ENCODE results near the gene CES1.

The CES1 gene

DNA sequence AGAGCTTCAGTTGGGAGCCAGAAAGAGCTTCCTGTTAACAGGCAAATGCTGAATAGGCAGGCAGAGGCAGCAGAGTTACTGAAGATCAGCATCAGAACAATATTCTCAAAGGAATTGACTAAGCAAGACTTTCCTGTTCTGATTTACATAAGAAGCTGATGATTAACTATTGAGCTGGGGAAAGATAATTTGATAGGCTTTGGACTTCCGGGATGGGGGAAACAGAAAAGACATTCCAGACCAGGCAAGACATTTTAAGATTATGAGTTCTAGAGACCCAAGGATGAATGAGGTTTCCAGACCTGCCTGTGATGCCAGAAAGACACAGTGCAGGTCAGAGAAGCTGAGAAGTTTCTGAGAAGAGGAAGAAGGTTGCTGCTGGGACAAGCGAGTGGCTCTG is 42.4 kb upstream of the CES1 start, which contains the start of gene CES5A:
Gene CES5A (minus strand): TSS at position 101 of the 400 bp plus-strand sequence. CDS start 152 bp downstream, outside the sequence.
- TF ChIP-seq, protein P1, sequence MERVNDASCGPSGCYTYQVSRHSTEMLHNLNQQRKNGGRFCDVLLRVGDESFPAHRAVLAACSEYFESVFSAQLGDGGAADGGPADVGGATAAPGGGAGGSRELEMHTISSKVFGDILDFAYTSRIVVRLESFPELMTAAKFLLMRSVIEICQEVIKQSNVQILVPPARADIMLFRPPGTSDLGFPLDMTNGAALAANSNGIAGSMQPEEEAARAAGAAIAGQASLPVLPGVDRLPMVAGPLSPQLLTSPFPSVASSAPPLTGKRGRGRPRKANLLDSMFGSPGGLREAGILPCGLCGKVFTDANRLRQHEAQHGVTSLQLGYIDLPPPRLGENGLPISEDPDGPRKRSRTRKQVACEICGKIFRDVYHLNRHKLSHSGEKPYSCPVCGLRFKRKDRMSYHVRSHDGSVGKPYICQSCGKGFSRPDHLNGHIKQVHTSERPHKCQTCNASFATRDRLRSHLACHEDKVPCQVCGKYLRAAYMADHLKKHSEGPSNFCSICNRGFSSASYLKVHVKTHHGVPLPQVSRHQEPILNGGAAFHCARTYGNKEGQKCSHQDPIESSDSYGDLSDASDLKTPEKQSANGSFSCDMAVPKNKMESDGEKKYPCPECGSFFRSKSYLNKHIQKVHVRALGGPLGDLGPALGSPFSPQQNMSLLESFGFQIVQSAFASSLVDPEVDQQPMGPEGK (CRISPR knock-in tag; IDR thresholded peaks at IDR 0.05; ENCODE audit: borderline replicate concordance), result no peak
- TF ChIP-seq BACH2 (CRISPR knock-in tag; IDR thresholded peaks at IDR 0.05; ENCODE audit: borderline replicate concordance), result no peak
- ATAC-seq, result no peak

DNA sequence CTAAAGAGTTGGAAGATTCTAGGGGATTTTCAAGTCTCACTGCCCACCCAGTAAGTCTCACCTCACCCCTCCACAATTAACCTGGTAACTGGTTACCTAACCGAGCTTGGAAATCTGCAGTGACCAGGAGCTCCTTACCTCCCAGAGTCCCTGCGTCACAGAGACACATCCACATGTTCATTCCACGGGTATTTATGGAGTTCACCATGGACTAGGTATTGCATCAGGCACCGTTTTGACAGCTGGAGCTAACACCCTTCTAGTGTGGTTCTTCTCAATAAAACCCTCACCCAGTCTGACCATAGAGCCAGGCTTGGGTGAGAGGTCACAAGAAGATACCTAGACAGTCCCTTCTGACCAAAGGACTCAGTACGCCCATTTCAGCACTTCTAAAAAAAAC is 40.2 kb upstream of the CES1 start:
- no peak for ATAC-seq
- TF ChIP-seq, protein P2, sequence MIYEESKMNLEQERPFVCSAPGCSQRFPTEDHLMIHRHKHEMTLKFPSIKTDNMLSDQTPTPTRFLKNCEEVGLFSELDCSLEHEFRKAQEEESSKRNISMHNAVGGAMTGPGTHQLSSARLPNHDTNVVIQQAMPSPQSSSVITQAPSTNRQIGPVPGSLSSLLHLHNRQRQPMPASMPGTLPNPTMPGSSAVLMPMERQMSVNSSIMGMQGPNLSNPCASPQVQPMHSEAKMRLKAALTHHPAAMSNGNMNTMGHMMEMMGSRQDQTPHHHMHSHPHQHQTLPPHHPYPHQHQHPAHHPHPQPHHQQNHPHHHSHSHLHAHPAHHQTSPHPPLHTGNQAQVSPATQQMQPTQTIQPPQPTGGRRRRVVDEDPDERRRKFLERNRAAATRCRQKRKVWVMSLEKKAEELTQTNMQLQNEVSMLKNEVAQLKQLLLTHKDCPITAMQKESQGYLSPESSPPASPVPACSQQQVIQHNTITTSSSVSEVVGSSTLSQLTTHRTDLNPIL (CRISPR knock-in tag; IDR thresholded peaks at IDR 0.05; ENCODE audit: low read depth), result no peak
- TF ChIP-seq TCF4 (CRISPR knock-in tag; IDR thresholded peaks at IDR 0.05; ENCODE audit: borderline replicate concordance) (no peak), ZNF8 (CRISPR knock-in tag; IDR thresholded peaks at IDR 0.05) (no peak), PPARA (CRISPR knock-in tag; IDR thresholded peaks at IDR 0.05; ENCODE audit: borderline replicate concordance) (no peak), ZNF565 (CRISPR knock-in tag; conservative IDR thresholded peaks at IDR 0.05; ENCODE audit: low read depth) (no peak), ZNF70 (CRISPR knock-in tag; IDR thresholded peaks at IDR 0.05) (no peak), ARNTL (CRISPR knock-in tag; IDR thresholded peaks at IDR 0.05; ENCODE audit: borderline replicate concordance, low read depth) (no peak), ESRRG (CRISPR knock-in tag; IDR thresholded peaks at IDR 0.05) (no peak), SNAI2 (CRISPR knock-in tag; IDR thresholded peaks at IDR 0.05) (no peak), OSR1 (CRISPR knock-in tag; IDR thresholded peaks at IDR 0.05) (no peak), ZC3H10 (CRISPR knock-in tag; IDR thresholded peaks at IDR 0.05) (no peak), BACH2 (CRISPR knock-in tag; IDR thresholded peaks at IDR 0.05; ENCODE audit: borderline replicate concordance) (no peak), TOX (CRISPR knock-in tag; IDR thresholded peaks at IDR 0.05; ENCODE audit: borderline replicate concordance) (no peak), GLIS3 (CRISPR knock-in tag; IDR thresholded peaks at IDR 0.05) (no peak)
- TF ChIP-seq, protein P1 (CRISPR knock-in tag; IDR thresholded peaks at IDR 0.05; ENCODE audit: borderline replicate concordance), result no peak
- TF ChIP-seq, protein P3, sequence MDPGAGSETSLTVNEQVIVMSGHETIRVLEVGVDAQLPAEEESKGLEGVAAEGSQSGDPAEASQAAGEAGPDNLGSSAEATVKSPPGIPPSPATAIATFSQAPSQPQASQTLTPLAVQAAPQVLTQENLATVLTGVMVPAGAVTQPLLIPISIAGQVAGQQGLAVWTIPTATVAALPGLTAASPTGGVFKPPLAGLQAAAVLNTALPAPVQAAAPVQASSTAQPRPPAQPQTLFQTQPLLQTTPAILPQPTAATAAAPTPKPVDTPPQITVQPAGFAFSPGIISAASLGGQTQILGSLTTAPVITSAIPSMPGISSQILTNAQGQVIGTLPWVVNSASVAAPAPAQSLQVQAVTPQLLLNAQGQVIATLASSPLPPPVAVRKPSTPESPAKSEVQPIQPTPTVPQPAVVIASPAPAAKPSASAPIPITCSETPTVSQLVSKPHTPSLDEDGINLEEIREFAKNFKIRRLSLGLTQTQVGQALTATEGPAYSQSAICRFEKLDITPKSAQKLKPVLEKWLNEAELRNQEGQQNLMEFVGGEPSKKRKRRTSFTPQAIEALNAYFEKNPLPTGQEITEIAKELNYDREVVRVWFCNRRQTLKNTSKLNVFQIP (CRISPR knock-in tag; IDR thresholded peaks at IDR 0.05; ENCODE audit: borderline replicate concordance, low read depth), result no peak
- TF ChIP-seq, protein P4, sequence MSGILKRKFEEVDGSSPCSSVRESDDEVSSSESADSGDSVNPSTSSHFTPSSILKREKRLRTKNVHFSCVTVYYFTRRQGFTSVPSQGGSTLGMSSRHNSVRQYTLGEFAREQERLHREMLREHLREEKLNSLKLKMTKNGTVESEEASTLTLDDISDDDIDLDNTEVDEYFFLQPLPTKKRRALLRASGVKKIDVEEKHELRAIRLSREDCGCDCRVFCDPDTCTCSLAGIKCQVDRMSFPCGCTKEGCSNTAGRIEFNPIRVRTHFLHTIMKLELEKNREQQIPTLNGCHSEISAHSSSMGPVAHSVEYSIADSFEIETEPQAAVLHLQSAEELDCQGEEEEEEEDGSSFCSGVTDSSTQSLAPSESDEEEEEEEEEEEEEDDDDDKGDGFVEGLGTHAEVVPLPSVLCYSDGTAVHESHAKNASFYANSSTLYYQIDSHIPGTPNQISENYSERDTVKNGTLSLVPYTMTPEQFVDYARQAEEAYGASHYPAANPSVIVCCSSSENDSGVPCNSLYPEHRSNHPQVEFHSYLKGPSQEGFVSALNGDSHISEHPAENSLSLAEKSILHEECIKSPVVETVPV (CRISPR knock-in tag; IDR thresholded peaks at IDR 0.05), result no peak
- TF ChIP-seq, protein P5, sequence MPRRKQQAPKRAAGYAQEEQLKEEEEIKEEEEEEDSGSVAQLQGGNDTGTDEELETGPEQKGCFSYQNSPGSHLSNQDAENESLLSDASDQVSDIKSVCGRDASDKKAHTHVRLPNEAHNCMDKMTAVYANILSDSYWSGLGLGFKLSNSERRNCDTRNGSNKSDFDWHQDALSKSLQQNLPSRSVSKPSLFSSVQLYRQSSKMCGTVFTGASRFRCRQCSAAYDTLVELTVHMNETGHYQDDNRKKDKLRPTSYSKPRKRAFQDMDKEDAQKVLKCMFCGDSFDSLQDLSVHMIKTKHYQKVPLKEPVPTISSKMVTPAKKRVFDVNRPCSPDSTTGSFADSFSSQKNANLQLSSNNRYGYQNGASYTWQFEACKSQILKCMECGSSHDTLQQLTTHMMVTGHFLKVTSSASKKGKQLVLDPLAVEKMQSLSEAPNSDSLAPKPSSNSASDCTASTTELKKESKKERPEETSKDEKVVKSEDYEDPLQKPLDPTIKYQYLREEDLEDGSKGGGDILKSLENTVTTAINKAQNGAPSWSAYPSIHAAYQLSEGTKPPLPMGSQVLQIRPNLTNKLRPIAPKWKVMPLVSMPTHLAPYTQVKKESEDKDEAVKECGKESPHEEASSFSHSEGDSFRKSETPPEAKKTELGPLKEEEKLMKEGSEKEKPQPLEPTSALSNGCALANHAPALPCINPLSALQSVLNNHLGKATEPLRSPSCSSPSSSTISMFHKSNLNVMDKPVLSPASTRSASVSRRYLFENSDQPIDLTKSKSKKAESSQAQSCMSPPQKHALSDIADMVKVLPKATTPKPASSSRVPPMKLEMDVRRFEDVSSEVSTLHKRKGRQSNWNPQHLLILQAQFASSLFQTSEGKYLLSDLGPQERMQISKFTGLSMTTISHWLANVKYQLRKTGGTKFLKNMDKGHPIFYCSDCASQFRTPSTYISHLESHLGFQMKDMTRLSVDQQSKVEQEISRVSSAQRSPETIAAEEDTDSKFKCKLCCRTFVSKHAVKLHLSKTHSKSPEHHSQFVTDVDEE (CRISPR knock-in tag; IDR thresholded peaks at IDR 0.05), result no peak

DNA sequence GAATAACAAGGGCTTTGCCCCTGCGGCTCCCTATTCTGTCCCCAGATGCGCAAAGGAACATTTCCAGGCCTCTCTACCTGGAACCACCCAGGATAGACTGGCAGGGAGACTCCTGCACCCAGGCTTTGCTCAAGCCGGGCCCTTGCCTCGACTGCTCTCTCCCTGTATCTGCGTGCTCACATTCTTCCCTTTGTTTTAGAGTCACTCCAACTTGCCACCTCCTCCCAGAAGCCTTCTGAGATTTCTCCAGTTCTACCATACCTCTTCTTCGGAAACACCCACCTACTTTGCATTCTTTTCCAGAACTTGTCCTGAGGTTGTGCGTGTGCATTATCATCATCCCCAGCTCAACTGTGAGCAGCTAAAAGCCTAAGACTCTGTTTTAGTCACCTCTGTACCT is 39.2 kb upstream of the CES1 start:
- no peak for ATAC-seq
- TF ChIP-seq ZNF8 (CRISPR knock-in tag; IDR thresholded peaks at IDR 0.05) (no peak), ARNTL (CRISPR knock-in tag; IDR thresholded peaks at IDR 0.05; ENCODE audit: borderline replicate concordance, low read depth) (no peak), ZC3H10 (CRISPR knock-in tag; IDR thresholded peaks at IDR 0.05) (no peak), OSR1 (CRISPR knock-in tag; IDR thresholded peaks at IDR 0.05) (no peak), ZFP30 (CRISPR knock-in tag; IDR thresholded peaks at IDR 0.05) (no peak), BACH2 (CRISPR knock-in tag; IDR thresholded peaks at IDR 0.05; ENCODE audit: borderline replicate concordance) (no peak), ZFP3 (CRISPR knock-in tag; IDR thresholded peaks at IDR 0.05) (no peak), GLIS3 (CRISPR knock-in tag; IDR thresholded peaks at IDR 0.05) (no peak)
- TF ChIP-seq, protein P1 (CRISPR knock-in tag; IDR thresholded peaks at IDR 0.05; ENCODE audit: borderline replicate concordance), result no peak
- TF ChIP-seq, protein P3 (CRISPR knock-in tag; IDR thresholded peaks at IDR 0.05; ENCODE audit: borderline replicate concordance, low read depth), result no peak

Data from SK-N-SH treated with all-trans-retinoic acid at 6 μM for 48 hours (cell line).